Left lobe of liver (tissue), 2 donors: Measurements from ENCODE around the gene PLEKHA6. TPM values are rescaled to one million over a fixed set of nuclear protein-coding genes. Genes with fewer than 3 reads are reported as not detected.
A peak's percentile ranks its signal among the peaks of the same experiment; 100 is the strongest.

Experiments used
- ATAC-seq: fragments of 200-7000 bp; cut with Tn5 transposase; one replicate; pipeline ENCODE4 v1.9.1; 2020; ENCODE audit warnings: mild to moderate bottlenecking, moderate library complexity
- DNase-seq: peaks from one replicate; pipeline ENCODE4 v3.0.0-alpha.2; 2020; ENCODE audit warnings: low spot score
- total RNA-seq: library from RNA; stranded (reverse); gene quantifications from one replicate; pipeline ENCODE4 v1.2.1, GENCODE V29; 2021
- donor health status: DM: no; HTN: no; CAD: no; lungs with moderate emphysema.
- donor health status: DM: no; HTN: yes; CAD: no.

The PLEKHA6 gene
- total RNA-seq, 1 donor from 2014 or later, result 28.8 TPM

DNA sequence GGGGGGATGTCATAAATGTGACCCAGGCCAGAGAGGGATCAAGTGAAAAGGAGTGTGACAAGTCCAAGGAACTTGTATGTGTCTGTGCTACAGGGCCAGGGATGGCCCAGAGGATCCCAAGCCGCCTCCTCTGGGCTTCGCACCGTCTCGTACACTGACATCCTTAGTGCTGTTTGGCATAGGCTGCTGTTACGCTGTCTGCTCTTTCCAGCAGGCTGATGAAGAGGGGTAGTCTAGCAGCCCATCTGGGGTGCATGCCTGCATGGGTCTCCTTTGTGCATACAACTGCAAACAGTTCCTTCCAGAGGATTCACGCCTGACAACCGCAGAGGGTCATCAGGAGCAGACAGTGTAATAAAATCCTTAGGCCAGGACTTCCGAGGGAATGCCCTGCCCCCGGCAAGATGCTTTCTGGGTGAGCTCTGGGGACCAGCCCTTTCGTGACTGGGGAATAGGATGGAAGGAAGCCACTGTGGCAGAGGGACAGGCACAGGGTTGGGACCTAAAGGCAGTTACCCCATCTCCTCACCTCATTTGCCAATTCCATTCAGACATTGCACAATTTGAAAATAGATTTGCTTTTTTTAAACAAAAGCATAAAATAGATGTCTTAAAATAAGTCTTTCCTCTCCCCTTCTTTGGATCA is 139.6 kb downstream of the PLEKHA6 start:
- ATAC-seq, result peak; percentile 18
- DNase-seq, result no peak

DNA sequence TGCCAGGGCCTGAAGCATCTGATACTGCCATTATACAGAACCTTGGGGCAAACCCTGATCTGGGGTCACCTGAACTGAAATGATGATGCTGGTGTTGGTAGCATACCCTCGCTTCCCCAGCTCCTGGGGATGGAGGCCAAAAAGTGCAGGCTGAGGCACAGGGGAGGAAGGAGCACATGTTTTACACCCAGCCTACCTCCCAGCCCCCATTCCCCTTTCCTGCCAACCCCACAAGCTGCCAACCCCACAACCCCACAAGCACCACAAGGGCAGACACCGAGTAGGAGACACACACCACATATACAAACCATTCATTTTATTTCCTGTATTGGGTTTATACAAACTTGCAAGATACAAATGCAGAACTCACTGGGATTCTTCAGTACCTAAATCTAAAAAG is 141.2 kb downstream of the PLEKHA6 start:
- no peak for DNase-seq
- ATAC-seq, result no peak

DNA sequence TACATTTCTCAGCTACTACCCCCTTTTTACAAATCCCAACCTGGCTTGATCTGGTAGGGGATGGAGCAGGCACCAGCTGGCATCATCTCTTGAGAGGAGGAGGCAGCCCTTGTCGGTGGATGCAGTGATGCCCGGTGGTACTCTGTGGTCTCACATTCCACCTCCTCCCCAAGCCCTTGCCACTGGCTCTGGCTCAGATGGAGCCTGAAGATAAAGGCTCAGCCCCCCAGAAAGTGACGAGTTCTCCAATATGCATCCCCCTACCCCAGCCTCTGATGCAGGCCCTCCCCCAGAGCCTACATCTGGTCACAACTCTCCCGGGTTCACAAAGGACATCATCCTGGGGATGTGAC is 142.1 kb downstream of the PLEKHA6 start:
- DNase-seq (no peak), ATAC-seq (no peak)

DNA sequence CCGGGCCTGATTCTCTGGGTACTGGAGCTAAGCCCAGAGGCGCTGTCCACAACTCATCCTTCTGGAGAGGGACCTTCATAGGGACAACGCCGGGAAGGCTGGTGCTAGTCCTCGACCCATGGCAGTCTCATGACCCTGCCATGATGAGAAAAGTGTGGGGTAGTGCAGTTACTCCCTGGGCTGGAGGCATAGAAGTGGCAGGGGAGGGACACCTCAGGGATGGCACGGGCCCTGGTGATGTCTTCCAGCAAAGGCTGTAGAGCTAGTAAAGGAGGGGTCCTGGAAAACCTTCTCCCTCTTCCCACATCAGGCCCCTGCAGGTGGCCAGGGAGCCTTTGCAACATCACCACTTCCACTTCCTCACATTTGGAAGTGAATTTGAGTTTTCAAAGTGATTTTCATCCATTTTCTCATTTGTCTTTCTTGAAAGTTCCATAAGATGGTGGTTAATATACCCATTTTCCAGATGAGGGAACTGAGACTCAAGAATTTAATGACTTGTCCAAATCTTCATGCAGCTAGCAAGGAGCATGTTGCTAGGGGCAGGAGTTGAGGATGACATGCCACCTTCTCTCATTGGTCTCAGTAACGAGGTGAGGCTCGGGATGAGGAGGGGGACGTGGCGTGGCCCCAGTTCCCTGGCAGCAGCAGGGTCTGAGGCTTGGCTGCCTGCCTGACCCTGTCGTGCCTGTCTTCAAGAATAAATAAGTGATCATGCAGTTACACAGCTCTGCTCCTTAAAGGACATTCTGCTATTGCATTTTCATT is 142.7 kb downstream of the PLEKHA6 start:
- ATAC-seq, result no peak
- no peak for DNase-seq

DNA sequence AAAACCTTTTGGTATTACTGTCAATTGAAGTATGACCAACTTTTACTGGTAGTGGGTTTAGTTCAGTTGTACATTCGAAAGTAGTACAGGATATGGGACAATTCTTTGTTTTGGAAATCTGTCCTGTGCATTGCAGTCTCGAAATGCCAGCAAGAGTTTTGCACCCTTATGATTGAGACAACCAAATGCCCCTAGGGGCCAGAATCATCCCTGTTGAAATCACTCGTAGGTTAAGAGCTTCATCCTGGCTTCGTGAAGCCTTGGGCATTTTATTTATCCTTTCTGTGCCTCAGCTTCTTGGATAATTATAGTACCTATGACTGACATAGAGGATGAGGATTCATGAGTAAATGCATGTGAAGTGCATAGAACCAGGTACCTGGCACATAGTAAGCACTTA is 143.5 kb downstream of the PLEKHA6 start:
- DNase-seq, result no peak
- no peak for ATAC-seq

DNA sequence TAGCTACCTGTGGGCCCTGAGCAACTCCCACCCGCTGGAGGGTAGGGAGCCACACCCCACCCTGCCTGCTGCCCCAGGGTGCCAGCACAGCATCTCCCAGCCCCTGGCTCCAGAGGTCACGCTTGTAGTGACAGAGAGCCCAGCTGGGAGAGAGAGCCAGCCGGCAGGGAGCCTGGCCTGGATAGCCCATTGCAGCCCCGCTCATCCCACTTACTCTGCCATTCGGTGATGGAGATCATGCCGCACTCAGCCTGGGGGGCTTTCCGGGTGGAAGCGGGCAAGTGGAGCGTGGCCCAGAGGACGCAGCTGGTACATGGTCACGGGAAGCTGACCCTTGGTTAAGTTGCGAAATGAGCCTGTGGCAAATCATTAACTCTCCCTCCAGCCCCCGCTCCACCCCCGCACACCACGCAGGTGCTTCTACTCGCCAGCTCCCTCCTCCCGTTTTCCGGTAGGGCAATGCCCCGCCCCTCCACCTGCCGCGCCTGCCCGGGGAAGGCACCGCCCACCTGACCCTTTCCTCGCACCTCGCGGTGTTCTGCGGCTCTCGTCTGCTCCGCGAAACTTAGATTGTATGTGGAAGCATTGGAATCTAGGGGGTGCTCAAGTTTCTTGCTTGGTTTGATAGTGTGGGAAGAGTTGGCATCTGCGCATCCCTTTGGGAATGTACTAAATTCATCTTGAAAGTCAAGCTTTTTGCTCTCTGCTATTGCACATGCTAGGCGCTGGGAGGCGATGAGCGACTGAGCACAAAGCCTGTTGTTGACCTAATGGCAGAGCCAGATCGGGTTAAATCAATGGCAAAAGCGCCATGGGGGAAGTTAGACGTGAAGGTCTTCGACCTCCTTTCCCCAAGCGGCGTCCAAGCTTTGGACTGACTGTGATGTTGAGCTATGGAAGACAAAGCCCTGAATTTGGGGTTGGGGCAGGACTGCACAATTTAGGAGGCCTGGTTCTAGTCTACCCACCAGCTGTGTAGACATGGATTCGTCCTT is 145.8 kb downstream of the PLEKHA6 start, which contains the start of gene GOLT1A:
Gene GOLT1A, minus strand, starts transcription at position 321 of the 995 bp plus-strand sequence. Its CDS starts 82 bp downstream, at position 239.
- DNase-seq, result peak; percentile 95
- peak; percentile 93 for ATAC-seq

DNA sequence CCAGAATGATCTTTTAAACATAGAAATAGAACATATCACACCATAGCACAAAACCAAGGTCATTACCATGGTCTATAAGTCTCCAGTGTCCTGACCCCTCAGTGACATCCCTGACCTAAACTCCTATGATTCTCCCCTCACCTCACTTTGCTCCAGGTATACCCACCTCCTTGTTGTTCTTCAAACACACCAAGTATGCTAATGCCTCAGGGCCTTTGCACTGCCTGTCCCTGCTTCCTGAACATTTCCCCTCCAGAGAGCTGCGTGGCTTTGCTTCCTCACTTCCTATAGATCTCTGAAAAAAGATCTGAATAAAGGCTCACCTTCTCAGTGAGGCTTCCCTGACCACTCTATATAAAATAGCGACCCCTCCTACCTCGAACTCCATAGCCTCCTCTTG is 147.0 kb downstream of the PLEKHA6 start:
- DNase-seq (no peak), ATAC-seq (no peak)

DNA sequence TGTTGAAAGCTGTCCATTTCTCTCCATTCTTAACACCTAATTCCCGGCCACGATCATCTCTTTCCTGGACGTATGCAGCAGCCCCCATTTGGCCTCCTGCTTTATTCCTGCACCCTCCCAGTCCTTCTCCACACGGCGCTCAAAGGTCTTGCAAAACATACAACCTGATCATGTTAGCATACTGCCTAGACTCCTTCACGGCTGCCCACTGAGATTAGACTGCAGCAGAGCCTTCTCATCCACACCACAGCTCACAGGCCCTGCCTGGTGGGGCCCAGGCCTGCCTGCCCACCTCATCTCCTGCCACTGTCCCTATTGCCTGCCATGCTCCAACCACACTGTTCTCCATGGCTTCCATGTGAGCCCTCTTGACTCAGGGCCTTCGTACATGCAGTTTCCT is 148.7 kb downstream of the PLEKHA6 start:
- ATAC-seq, result no peak

DNA sequence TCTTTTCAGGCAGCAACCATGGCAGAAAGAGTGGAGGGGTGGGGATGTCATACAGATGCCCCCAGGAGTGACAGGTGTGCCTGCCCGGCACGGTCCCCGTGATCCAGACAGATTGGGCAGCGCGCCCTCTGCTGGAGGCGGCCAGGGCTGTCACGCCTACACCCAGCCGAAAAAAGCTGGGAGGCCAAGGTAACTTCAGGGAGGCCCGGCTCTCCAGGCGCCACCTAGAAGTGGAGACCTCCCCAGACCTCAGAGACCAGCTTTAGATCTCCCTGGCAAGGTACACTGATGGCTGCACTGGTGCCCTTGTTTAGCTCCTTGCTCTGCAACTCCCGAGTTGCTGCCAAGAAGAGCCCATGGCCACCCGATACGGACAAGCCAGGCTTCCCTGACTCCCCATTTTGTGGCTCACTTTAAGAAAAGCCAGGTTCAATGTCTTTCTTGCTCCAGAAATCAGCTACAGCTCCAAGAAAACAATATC is 152.6 kb downstream of the PLEKHA6 start:
- DNase-seq, result peak; percentile 73

More for the DNA sequence above, 148.7 kb downstream of the PLEKHA6 start:
- DNase-seq, result no peak

DNA sequence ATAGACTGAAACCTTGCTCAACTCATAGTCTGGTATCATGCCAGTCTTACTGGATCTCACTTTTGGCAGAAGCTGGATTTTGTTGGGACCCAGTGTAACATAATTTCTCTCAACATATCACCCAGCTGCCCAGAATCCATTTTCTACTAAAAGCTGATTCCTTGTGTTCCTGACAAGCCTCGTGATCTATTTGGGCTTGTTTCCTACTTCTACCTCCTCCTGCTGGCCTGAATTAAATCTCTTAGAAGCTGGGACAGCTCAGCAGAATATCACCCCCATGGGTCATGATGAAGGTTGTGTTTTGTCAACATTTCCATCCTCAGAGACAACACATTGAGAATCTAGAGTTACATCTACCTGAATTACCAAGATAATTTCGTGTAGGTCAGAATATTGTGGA is 153.6 kb downstream of the PLEKHA6 start:
- DNase-seq, result no peak
- peak; percentile 31 for ATAC-seq

More for the DNA sequence above, 152.6 kb downstream of the PLEKHA6 start:
- ATAC-seq, result peak; percentile 93

DNA sequence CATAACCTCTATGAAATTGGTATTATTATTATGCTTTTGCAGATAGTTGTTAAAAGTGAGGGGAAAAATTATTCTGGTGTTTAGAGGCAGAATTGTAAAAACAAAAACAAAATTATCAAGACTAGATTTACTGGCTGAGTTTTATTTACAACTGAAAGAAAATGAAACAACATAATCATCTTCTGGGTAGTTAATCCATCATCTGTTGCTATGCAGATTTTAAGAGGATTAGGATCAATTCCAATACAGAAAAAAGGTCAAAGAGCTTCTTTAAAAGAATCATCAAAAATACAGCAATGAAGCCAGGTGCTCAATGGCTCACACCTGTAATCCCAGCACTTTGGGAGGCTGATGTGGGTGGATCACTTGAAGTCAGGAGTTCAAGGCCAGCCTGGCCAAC is 154.2 kb downstream of the PLEKHA6 start:
- ATAC-seq (no peak), DNase-seq (no peak)

DNA sequence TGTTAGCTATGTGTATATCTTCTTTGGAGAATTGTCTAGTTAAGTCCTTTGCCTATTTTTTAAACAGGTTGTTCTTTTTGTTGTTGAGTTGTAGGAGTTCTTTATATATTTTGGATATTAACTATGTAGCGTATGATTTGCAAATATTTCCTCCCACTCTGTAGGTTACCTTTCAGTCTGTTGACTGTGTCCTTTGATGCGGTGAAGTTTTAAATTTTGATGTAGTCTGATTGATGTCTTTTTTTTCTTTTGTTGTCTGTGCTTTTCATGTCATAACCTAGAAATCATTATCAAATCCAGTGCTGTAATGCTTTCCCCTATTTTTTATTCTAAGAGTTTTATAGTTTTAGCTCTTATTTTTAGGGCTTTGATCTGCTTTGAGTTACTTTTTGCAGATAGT is 154.8 kb downstream of the PLEKHA6 start:
- DNase-seq, result no peak
- no peak for ATAC-seq

DNA sequence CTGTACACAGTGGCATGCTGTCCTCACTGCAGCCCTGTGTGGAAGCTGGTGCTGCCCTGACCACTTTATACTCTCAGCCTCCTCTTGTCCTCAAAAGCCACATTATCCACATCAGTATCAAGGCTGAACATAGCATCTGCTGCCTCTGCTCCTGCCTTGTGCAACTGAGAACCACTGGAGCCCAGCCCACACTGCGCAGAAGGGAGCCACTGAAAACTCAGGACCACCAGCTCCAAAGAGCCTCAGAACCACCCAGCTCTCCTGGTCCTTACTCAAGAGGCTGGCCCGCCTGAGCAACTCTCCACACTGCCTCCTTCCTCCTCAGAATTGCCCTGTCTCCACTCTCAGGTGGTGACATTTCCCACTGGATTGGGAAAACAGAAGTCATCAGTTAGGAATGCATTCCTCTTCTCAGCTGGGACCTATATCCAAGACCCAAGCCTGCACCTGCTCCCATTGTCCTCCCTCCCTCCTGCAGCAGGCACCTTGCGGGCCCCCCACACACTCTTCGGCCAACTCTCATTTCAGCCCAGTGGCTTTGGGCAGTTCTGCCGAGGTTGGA is 156.4 kb downstream of the PLEKHA6 start:
- DNase-seq (no peak), ATAC-seq (no peak)

DNA sequence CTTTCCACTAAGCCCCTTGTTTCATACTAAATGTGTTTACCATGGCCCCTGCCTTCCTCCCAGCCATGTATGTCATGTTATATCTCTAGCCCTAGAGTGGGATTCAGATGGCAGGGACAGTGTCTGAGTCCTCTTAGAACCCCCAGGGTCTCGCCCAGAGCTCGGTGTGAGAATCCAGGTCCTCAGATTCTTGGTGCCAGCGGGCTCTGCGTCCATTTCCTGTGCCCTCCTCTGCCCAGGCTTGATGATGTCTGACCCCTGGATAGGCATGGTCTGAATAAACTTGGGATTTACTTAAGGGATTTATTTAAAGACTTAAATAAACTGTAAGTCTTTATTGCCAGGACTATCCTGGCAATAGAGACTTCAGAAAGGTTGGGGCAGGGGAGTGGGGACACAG is 157.2 kb downstream of the PLEKHA6 start:
- ATAC-seq (no peak), DNase-seq (no peak)

DNA sequence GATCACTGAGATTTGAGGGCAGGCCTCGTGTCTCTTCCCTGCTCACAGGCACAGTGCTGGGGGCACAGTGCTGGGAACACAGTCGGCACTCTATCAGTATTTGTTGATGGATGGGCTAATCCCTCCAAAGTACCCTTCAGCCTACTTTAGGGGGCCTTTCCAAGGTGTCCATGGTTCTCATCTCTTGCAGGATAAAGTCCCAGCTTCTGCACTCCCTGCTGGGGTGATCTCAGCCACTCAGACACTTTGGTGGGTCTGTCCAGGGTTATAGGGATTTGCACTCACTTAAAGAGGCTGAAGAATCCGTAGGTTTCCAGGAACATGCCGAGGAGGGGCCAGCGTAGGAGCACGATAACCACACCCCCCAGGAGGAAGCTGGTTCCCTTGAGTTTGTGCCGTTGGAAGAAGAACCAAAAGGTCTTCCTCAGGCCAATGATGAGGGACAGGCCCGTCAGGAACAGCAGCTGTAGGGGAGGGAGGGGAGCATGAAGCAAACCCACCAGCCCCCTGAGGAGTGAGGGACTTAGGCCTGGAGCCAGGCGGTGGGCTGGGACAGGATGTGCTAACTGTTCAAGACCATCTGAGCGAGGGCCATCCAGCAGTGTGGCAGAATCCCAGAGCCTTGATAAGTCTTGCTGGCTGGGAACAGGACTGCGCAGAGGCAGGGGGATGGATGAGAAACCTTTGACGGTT is 158.2 kb downstream of the PLEKHA6 start:
- DNase-seq, result no peak
- ATAC-seq, result no peak

DNA sequence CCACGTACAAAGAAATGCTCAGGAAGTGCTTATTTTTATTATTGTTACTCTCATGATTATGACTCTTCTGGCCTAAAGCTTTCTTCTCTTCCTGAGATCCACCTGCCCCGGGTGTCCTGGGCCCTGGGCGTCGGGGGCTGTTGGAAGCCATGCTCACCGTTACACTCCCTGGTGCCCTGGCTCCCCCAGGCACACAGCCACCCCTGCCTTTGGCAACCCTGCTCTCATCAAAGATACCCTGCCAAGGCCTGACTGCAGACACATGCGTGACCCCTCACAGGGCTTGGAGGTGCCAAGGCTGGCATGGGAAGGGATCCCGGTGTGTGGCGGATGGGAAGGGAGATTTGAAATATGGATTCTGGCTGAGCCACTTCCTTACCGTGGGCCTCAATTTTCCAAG is 160.2 kb downstream of the PLEKHA6 start:
- DNase-seq, result no peak
- peak; percentile 5 for ATAC-seq

DNA sequence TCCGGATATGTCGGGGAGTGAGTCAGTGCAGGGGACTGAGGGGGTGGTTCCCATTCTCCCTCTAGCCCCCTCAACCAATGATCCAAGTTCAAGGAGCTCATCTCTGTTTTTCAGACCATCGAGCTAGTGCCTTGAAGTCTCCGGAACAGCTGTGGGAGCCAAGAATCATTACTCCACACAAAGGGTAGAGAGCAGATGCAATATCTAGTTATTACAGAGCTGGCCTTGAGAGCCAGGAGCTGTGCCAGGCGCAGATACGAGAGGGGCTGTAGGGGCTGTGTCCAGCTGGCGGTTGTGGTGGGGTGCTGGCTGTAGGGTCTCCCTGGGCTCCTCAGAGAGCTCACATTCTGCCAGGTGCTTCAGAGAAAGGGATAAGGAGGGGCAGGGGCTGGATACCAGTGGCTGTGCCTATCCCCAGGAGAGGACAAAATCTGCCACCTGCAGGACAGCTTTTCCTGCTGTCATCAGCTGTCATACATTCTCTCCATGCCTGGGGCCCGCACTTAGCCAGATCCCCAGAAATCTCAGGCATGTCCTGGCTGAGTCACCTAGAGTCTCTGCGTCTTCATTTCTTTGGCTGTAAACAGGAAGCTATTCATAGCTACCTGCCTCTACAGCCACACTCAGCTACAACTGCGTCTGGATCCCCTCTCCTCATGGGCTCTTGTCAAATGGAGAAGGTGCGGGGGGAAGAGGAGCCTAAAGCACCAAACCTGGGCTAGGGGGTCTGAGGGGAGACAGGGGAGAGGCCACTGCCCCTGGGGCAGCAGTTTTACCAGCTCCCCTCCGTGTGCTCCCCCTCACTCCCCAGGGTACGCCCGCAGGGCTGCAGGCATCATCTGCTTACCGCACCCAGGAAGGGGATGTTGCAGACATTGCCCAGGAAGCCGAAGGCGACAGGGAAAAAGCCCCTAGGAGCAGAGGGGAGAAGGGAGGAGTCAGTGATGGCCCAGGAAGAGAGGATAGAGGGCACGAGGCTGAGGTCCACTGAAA is 161.1 kb downstream of the PLEKHA6 start:
- DNase-seq, result no peak

DNA sequence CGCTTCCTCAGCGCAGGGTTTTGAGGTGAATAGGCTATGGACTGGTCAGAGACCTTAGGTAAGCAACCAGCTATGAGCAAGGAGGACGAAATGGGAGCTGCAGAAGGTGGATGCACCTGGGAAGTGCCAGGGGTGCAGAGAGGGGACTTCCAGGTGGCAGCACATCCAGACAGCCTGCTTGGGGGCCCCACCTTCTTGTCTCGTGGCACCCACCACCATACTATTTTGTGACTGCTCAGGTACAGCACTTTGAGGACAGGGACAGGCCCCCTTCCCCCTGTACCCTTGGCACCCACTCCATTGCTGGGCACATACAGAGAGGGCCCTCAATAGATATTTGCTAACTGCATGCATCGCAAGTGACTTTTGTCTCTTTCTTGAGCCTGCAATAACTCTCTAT is 162.7 kb downstream of the PLEKHA6 start:
- no peak for DNase-seq
- peak; percentile 17 for ATAC-seq

More for the DNA sequence above, 161.1 kb downstream of the PLEKHA6 start:
- ATAC-seq, result no peak
